HG03135 (cell line): ENCODE results near the gene TOP1.

Source experiments
- ATAC-seq: cut with Tn5 transposase; IDR thresholded peaks from one replicate; pipeline ENCODE4 v1.9.1; 2021; ENCODE audit warnings: mild to moderate bottlenecking, moderate library complexity; ENCODE audit not compliant: unreplicated experiment

TOP1 gene

GRCh38 chr20:41142919-41143318, 114.3 kb downstream of the TOP1 start:
- no peak for ATAC-seq

GRCh38 chr20:41143354-41143753, 114.7 kb downstream of the TOP1 start:
- no peak for ATAC-seq

GRCh38 chr20:41145317-41145716, 116.7 kb downstream of the TOP1 start:
- no peak for ATAC-seq

GRCh38 chr20:41145821-41146620, 117.4 kb downstream of the TOP1 start:
- ATAC-seq, result no peak

GRCh38 chr20:41147767-41148191, 119.2 kb downstream of the TOP1 start:
- ATAC-seq, result no peak

GRCh38 chr20:41148942-41149341, 120.3 kb downstream of the TOP1 start:
- no peak for ATAC-seq

GRCh38 chr20:41150664-41151063, 122.0 kb downstream of the TOP1 start:
- ATAC-seq, result no peak

- ATAC-seq, result no peak
Observed at GRCh38 chr20:41151134-41151869, 122.7 kb downstream of the TOP1 start.

- no peak for ATAC-seq
Observed at GRCh38 chr20:41152108-41152757, 123.6 kb downstream of the TOP1 start.

GRCh38 chr20:41154436-41155176, 126.0 kb downstream of the TOP1 start:
- ATAC-seq, result no peak

GRCh38 chr20:41155261-41155660, 126.6 kb downstream of the TOP1 start:
- ATAC-seq, result no peak

- ATAC-seq, result no peak
Observed at GRCh38 chr20:41158082-41158625, 129.5 kb downstream of the TOP1 start.

GRCh38 chr20:41159547-41159946, 130.9 kb downstream of the TOP1 start:
- ATAC-seq, result no peak

- ATAC-seq, result no peak
Observed at GRCh38 chr20:41160686-41161085, 132.1 kb downstream of the TOP1 start.

- no peak for ATAC-seq
Observed at GRCh38 chr20:41161886-41162285, 133.3 kb downstream of the TOP1 start.

GRCh38 chr20:41162396-41162795, 133.8 kb downstream of the TOP1 start:
- ATAC-seq, result no peak

GRCh38 chr20:41163821-41164220, 135.2 kb downstream of the TOP1 start:
- ATAC-seq, result no peak

GRCh38 chr20:41165001-41165882, 136.6 kb downstream of the TOP1 start:
- ATAC-seq, result no peak

- ATAC-seq, result no peak
Observed at GRCh38 chr20:41166201-41167117, 137.8 kb downstream of the TOP1 start.
